Measurements from ENCODE around the gene SEPTIN3. TPM values are rescaled to one million over a fixed set of nuclear protein-coding genes. Genes with fewer than 3 reads are reported as not detected.

SEPTIN3 gene
- polyA plus RNA-seq, 1 of the 3 experiments (the other 2 are of a cell fraction): 0.35 TPM

DNA sequence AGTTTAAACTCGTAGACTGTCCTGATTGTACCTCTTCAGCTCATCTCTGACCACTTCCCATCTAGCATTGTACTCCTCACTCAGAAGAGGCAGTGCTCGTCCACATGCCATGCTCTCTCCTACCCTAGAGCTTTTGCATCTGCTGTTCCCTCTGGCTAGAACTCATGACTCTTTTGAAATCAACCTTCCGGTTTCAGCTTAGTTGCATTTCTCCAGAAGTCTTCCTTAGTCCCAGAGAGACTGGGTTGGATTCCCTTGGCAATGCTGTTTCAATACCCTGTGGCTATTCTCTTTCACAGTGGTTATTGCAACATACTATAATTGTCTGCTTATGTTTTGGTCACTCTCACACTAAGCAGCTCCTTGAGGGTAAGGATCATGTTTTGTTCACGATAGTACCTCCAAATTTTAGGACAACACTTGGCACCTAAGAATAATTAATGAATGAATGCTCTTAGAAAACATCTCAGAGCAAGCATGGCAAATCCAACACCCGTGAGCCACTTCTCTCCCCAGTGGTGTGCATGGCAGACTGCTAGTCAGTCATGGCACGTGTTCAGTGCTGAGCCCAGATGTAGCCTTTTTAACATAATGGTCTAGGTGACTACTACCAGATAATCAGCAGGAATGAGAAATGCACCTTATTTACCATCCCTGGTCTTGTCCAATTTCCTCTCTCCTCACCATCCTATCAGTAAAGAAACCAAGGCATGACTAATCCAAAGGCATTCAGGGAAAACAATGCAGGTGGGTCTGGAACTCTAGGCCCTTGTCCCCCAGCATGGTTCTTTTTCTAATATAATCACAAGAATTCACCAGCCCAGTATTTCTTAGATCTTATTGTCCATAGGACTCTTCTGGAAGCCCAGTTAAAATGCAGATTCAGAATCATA is 14.5 kb downstream of the SEPTIN3 start:
- H3K9ac ChIP-seq: no peak overlapping the region
- no peaks in the 10 kb centered on the region for H3K9me2 ChIP-seq
- H3K9me3 ChIP-seq: no peaks in the 10 kb centered on the region
- TF ChIP-seq TEAD4 (IDR thresholded peaks at IDR 0.05; ENCODE audit: borderline replicate concordance, insufficient read depth) (no peak), YY1 (IDR thresholded peaks at IDR 0.05; ENCODE audit: low read depth) (no peak), ELF1 (IDR thresholded peaks at IDR 0.05) (no peak), SIN3A (IDR thresholded peaks at IDR 0.05; ENCODE audit: borderline replicate concordance, low read depth, low read length) (no peak), NRF1 (IDR thresholded peaks at IDR 0.05; ENCODE audit: low read depth, low read length) (no peak), MXI1 (IDR thresholded peaks at IDR 0.05; ENCODE audit: low read depth, low read length) (no peak), RAD21 (IDR thresholded peaks at IDR 0.05; ENCODE audit: low read length) (no peak), FOXM1 (IDR thresholded peaks at IDR 0.05; ENCODE audit: low read depth) (no peak), NFIC (IDR thresholded peaks at IDR 0.05; ENCODE audit: borderline replicate concordance) (no peak), EP300 (IDR thresholded peaks at IDR 0.05; ENCODE audit: borderline replicate concordance in 1 of 2, low read depth in 1 of 2, low read length in 1 of 2) (no peak), FOSL2 (IDR thresholded peaks at IDR 0.05; ENCODE audit: borderline replicate concordance, low read depth) (no peak), SMC3 (IDR thresholded peaks at IDR 0.05; ENCODE audit: low read depth, low read length) (no peak)
- TF ChIP-seq, protein P1, sequence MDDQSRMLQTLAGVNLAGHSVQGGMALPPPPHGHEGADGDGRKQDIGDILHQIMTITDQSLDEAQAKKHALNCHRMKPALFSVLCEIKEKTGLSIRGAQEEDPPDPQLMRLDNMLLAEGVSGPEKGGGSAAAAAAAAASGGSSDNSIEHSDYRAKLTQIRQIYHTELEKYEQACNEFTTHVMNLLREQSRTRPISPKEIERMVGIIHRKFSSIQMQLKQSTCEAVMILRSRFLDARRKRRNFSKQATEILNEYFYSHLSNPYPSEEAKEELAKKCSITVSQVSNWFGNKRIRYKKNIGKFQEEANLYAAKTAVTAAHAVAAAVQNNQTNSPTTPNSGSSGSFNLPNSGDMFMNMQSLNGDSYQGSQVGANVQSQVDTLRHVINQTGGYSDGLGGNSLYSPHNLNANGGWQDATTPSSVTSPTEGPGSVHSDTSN (IDR thresholded peaks at IDR 0.05): no peak
- TF ChIP-seq, protein P2, sequence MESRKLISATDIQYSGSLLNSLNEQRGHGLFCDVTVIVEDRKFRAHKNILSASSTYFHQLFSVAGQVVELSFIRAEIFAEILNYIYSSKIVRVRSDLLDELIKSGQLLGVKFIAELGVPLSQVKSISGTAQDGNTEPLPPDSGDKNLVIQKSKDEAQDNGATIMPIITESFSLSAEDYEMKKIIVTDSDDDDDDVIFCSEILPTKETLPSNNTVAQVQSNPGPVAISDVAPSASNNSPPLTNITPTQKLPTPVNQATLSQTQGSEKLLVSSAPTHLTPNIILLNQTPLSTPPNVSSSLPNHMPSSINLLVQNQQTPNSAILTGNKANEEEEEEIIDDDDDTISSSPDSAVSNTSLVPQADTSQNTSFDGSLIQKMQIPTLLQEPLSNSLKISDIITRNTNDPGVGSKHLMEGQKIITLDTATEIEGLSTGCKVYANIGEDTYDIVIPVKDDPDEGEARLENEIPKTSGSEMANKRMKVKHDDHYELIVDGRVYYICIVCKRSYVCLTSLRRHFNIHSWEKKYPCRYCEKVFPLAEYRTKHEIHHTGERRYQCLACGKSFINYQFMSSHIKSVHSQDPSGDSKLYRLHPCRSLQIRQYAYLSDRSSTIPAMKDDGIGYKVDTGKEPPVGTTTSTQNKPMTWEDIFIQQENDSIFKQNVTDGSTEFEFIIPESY (IDR thresholded peaks at IDR 0.05; ENCODE audit: borderline replicate concordance, low read depth): no peak
- H3K4me1 ChIP-seq (ENCODE audit: control insufficient read depth in 1 of 2, insufficient read depth in 2 of 2, low read depth in 1 of 2, low read length in 1 of 2): peaks cover 0 to 3% of the 10 kb centered on the region in 2 experiments; a peak in 1 of 4 replicates
- H3K36me3 ChIP-seq (replicated peaks in 1 of 2; ENCODE audit: control insufficient read depth in 1 of 2, insufficient read depth in 2 of 2, low read length in 1 of 2): no peaks in the 10 kb centered on the region
- no peaks in the 10 kb centered on the region for H4K20me1 ChIP-seq (ENCODE audit: insufficient read depth)
- ChIA-PET POLR2A (no interaction called here), CTCF (no interaction called here)
- no peak overlapping the region for H3K4me2 ChIP-seq
- no peaks in the 10 kb centered on the region for H3F3A ChIP-seq (replicated peaks; ENCODE audit: insufficient read depth)
- DNase-seq: no peak
- no peak overlapping the region for H3K27ac ChIP-seq (ENCODE audit: low read depth in 2 of 2, low read length in 1 of 2)
- WGBS (ENCODE audit: low lambda C conversion rate): 58% methylated on average over 5 of the region's 6 CpGs
- no peak overlapping the region for H2AFZ ChIP-seq (ENCODE audit: low read depth)
- no peaks in the 10 kb centered on the region for H3K79me2 ChIP-seq (ENCODE audit: insufficient read depth)
- H3K27me3 ChIP-seq (ENCODE audit: insufficient read depth): no peaks in the 10 kb centered on the region
- no peak overlapping the region for H3K4me3 ChIP-seq (ENCODE audit: low read depth in 2 of 2, low read length in 1 of 2)

DNA sequence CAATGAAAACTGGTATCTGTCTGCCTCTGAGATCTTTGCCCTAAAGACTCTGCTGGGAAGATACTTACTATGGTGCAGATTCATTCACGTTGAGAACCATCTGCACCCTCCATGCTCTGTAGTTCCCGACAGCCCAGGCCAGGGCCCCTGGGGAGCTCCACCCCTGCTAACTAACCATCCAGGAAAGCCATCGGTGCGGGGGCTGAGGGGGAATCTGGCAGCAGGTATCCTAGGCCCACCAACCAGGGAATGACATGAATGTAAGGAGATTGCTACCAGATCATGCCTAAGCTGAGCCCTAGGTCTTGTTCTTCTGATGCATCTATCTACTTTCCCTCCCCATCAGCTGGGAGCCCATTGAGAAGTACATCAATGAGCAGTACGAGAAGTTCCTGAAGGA is 18.0 kb downstream of the SEPTIN3 start:
- 70% methylated on average over 2 of the region's 5 CpGs for WGBS (ENCODE audit: low lambda C conversion rate)
- Histone ChIP-seq H3K9me2 (no peaks in the 10 kb centered on the region), H3K79me2 (ENCODE audit: insufficient read depth) (no peaks in the 10 kb centered on the region), H3K4me2 (no peak overlapping the region), H4K20me1 (ENCODE audit: insufficient read depth) (no peaks in the 10 kb centered on the region), H3K27me3 (ENCODE audit: insufficient read depth) (no peaks in the 10 kb centered on the region), H3K4me1 (ENCODE audit: control insufficient read depth in 1 of 2, insufficient read depth in 2 of 2, low read depth in 1 of 2, low read length in 1 of 2) (no peaks in the 10 kb centered on the region), H3K9ac (no peak overlapping the region), H3F3A (replicated peaks; ENCODE audit: insufficient read depth) (no peaks in the 10 kb centered on the region), H3K4me3 (ENCODE audit: low read depth in 2 of 2, low read length in 1 of 2) (no peak overlapping the region), H2AFZ (ENCODE audit: low read depth) (no peak overlapping the region), H3K9me3 (no peaks in the 10 kb centered on the region), H3K36me3 (replicated peaks in 1 of 2; ENCODE audit: control insufficient read depth in 1 of 2, insufficient read depth in 2 of 2, low read length in 1 of 2) (no peaks in the 10 kb centered on the region), H3K27ac (ENCODE audit: low read depth in 2 of 2, low read length in 1 of 2) (no peak overlapping the region)
- DNase-seq: no peak
- ChIA-PET POLR2A (no interaction called here), CTCF (no interaction called here)
- TF ChIP-seq TEAD4 (IDR thresholded peaks at IDR 0.05; ENCODE audit: borderline replicate concordance, insufficient read depth): no peak
- no peak for TF ChIP-seq GATA2 (CRISPR knock-in tag; IDR thresholded peaks at IDR 0.05)
- TF ChIP-seq FOXM1 (IDR thresholded peaks at IDR 0.05; ENCODE audit: low read depth): no peak
- TF ChIP-seq MXI1 (IDR thresholded peaks at IDR 0.05; ENCODE audit: low read depth, low read length): no peak
- TF ChIP-seq YY1 (IDR thresholded peaks at IDR 0.05; ENCODE audit: low read depth): no peak
- TF ChIP-seq, protein P3, sequence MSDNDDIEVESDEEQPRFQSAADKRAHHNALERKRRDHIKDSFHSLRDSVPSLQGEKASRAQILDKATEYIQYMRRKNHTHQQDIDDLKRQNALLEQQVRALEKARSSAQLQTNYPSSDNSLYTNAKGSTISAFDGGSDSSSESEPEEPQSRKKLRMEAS (IDR thresholded peaks at IDR 0.05; ENCODE audit: low read depth): no peak
- TF ChIP-seq FOXJ3 (CRISPR knock-in tag; IDR thresholded peaks at IDR 0.05): no peak
- no peak for TF ChIP-seq NRF1 (IDR thresholded peaks at IDR 0.05; ENCODE audit: low read depth, low read length)
- no peak for TF ChIP-seq TCF12 (IDR thresholded peaks at IDR 0.05)
- TF ChIP-seq, protein P4, sequence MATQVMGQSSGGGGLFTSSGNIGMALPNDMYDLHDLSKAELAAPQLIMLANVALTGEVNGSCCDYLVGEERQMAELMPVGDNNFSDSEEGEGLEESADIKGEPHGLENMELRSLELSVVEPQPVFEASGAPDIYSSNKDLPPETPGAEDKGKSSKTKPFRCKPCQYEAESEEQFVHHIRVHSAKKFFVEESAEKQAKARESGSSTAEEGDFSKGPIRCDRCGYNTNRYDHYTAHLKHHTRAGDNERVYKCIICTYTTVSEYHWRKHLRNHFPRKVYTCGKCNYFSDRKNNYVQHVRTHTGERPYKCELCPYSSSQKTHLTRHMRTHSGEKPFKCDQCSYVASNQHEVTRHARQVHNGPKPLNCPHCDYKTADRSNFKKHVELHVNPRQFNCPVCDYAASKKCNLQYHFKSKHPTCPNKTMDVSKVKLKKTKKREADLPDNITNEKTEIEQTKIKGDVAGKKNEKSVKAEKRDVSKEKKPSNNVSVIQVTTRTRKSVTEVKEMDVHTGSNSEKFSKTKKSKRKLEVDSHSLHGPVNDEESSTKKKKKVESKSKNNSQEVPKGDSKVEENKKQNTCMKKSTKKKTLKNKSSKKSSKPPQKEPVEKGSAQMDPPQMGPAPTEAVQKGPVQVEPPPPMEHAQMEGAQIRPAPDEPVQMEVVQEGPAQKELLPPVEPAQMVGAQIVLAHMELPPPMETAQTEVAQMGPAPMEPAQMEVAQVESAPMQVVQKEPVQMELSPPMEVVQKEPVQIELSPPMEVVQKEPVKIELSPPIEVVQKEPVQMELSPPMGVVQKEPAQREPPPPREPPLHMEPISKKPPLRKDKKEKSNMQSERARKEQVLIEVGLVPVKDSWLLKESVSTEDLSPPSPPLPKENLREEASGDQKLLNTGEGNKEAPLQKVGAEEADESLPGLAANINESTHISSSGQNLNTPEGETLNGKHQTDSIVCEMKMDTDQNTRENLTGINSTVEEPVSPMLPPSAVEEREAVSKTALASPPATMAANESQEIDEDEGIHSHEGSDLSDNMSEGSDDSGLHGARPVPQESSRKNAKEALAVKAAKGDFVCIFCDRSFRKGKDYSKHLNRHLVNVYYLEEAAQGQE (IDR thresholded peaks at IDR 0.05; ENCODE audit: low read depth, low read length): no peak
- no peak for TF ChIP-seq MEF2A (IDR thresholded peaks at IDR 0.05; ENCODE audit: borderline replicate concordance, low read depth)
- no peak for TF ChIP-seq GABPA (IDR thresholded peaks at IDR 0.05; ENCODE audit: low read depth)

Data from SK-N-SH (cell line).